ENCODE results near the gene FIGN.

The FIGN gene

DNA sequence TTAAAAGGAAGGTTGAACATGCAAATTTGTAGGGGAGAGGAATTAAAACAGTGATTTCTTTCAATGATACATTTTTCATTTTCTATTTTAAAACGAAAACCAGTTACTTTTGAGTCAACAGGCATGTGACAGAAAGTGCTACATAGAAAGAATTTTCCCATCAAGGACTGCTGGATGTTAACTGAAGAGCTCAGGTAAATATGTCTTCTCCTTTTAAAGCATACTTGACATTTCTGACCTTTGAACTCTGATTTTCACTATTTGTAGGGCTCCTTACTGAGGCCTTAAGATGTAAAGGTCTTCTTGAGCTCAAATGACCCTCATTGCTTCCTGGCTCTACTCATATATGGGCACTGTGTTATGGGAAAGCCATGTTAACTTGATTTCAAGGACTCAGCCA lies 32.4 kb downstream of the FIGN start:
- no peak for DNase-seq

DNA sequence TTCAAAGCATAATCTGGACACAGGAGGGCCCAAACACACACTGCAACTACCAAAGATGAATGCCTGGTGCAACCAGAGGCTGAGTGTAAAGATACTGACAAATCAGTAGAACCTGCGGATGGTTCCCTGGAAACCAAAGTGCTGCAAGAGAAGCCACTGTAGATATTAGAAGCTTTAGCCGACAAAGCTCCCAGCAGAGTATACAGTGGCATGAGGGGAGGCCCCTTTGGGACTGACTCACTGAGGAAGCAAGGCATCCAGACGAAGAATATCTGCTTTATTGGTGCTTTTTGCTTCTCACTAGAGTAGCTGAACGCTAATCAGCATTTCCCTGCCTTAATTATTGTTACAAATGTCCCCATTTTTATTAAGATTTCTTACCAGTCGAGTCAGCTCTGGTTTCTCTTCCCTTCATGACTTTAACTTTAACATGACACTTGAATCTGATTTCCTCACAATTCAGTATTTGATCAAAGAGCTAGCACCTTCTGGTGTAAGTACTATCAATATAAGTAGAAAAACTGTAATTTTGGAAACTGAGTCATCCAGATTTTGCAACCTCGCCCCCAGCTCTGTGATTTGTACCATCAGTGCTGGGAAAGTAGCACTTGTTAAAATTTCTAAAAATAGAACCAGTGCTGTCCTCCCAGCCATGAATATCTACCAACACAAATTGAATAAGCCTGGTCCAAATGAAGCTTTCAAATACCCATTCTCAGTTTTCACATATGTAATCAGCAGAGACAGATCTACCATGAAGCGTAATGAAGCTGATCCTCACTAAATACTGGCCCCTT lies 34.2 kb downstream of the FIGN start:
- no peak for DNase-seq

DNA sequence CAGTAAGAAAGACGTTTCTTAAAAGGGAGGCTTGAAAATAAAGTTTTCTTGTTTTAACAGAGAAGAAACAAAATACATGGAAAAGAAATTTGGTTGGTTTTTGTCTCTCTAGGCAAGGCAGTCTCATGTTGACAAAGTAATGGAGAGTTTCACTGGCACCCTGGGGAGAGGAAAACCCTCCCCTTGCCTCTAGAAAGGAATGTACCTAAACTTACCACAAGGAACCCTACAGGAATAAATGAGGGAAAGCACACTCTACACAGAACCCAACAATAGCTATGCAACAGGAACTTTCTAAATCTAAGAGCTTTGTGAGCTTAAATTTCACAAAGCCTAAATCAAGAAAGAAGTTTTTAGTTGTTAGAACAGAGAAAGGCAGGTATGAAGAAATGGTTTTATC lies 37.0 kb downstream of the FIGN start:
- no peak for DNase-seq

DNA sequence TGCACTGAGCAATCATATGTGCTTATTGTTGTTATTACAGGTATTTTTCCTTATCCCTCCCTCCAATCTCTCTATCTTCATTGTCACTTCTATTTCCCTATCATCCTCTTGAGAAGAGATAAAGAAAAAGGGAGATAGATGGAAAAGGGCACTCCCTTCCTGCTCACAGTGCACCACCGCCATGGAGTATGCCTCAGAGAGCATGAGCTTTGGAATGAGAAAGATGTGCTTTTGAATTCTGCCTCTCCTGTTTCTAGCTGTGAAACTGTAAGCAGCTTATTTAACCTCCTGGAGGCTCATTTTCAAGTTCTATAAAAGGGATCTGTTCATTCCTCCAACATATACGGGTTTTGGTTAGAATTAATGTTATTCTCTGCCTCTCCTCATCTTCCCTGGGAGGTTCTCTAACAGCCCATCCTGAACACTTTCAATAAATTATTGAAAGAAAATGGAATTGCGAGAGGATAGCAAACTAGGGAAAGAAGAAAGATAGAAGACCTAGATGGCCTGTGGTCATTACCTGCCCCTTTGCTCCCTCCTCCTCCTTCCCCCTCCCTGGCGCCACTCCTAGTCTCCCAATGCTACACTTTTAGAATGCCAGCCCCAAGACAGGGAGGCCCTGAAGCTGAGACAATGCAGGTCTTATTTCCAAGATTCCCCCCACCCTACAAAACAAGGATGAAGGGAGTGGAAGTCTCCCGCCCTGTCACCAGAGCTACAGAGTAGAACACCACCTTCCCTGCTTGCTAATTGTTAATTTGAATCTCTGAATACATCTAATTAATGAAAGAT lies 37.8 kb downstream of the FIGN start:
- no peak for DNase-seq

DNA sequence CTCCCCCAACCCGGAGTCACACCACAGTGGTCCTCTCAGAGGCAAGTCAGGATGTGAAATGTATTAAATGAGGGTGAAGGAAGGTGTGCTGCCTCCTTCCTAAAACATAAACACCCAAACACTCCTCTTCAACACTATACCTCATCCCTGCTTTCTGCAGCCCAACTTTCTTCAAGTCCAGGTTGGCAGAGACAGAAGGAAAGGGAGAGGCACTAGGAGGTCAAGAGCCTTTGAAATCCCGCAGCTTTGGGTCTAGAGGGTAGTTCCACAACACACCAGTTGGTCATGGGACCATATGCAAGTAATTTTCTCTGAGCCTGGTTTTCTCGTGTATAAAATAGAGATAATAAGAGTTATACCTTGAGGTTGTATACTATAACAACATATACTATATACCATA lies 38.4 kb downstream of the FIGN start:
- DNase-seq, result no peak

DNA sequence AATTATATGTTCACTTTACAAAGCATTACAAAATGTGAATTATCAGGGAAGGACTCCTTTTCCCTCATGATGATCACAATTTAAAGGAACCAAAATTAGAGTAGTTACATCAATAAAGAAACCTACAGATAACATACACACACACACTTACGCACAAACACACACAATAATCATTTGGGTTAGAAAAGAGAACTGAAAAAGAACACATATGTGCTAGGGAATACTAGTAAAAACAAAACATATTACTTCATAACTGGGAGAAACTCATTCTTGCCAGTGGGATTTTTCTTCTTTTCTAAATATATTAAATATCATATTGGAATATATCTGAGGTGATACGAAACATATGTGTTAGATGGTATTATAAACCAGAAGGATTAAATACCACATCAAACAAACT lies 42.3 kb downstream of the FIGN start:
- no peak for DNase-seq

DNA sequence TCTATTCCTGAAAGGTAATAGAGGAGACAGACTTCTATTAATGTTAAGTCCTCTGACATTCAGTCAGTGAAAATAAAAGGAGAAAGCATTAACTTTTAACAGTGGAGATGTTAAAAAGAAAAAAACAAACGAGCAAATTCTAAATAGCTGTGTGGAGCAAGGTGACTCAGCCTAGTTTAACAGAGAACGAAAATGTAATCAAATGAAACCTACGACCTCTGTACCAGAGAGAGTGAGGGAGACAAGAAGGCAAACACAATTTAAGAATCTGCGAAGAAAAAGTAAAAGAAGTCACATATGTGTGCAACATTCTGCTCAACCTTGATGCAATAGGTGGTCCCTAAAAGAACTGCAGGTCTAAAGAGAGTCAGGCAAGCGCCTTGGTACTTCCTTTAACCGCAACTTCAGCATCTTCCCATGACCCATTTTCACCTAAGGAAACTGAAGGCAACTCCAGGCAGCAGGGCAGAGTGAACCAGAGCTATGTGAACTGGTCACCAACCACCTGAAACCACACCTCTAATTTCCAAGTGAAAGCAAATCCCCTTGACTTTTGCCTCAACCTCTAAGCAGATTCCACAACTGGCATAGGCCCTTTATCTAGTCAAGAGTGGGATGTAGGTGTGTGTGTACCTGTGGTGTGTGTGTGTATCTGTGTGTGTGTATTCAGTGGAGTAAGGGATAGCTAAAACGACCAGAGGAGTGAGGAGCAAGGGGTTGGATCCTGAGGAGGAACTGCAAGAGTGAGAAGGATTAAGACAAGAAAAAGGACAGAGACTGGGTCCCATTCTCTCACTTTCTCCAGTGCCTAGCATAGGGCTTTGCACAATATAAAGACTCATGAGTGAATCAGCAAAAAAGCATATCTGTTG lies 43.0 kb downstream of the FIGN start:
- DNase-seq, result no peak

DNA sequence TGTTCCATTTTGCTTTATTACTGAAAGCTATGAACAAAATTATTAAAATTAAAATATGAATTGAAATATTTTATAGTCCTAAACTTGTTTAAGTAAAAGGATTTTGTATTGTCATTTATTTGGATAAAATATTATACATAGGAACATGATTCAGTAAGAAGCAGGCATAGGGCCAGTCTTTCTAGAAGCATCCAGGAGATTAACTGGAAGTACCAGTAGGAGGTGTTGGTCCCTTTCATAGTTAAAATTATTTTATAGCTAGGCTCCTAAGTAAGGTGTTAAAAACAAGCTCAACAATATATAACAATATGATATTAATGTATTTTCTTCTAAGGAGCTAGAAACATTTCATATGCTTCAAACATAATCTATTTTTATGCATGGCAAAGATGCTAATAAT lies 43.7 kb downstream of the FIGN start:
- no peak for DNase-seq

DNA sequence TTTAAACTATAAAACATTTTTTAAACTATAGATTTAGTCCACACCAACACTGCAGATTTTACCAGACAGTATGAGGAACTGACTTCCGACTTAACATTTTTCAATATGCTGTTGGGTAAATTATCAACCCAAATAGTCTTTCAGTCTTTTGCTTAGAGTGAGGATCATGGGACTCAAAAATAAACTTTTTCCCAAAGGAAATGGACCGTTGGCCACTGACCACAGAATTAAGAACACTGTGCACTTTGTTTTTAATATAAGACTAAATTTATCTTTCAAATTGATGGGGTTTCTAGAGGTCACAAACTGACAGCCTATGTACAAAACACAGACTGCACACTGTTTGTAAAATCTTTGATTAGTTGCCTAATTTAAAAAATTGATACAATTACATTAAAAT lies 44.9 kb downstream of the FIGN start:
- no peak for DNase-seq

DNA sequence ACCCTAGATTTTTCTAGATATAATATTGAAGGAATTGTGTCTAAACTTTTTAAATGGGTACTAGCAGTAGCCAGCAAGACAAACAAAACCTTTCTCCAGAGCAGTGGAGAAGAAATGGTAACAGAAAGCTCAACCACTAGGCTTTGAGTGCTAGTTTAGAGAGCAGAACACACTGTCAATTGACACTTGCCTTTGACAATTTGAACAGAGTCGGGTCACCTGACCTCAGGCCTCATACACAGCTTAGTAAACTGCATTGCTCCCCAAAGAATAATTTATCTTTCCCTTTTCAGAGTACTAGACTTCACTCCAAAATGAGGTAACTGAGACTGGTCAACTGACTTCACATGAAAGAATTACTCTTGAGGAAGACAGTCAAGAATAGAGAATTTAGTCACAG lies 48.6 kb downstream of the FIGN start:
- no peak for DNase-seq

DNA sequence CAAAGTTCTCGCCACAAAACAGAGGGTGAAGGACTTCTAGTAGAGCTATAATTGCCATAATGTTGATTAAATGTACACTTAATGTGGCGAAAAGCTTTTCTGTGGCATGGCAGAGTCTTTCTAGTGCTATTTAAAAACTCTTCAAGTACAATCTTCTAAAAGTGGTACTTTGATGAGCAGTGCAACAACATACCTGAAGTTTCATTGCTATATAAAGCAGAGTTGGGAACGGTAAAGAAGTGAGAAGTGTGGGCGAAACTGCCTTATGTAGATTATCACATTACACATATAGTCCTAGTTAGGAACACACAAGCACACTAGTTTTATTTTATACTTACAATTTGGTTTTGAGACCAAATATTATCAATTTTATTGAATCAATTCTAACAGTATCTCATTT lies 49.5 kb downstream of the FIGN start:
- DNase-seq, result no peak

DNA sequence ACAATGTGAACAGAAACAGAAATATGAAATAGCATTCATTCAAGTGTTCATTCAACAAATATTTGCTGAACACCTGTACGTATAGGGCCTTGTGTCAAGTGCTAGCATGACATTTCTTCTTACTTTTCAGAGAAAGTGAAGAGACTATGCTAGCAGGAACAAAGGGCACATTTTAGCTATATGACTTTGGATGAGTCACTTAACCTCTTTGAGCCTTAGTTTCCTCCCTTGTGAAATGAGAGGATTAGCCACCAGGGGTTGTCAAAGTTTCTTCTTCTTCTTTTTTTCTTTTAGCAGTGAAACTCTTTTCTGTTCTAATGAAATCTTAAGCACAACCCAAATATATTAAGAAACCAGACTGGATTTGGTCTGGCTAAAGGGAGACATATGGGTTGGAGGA lies 53.1 kb downstream of the FIGN start:
- no peak for DNase-seq

DNA sequence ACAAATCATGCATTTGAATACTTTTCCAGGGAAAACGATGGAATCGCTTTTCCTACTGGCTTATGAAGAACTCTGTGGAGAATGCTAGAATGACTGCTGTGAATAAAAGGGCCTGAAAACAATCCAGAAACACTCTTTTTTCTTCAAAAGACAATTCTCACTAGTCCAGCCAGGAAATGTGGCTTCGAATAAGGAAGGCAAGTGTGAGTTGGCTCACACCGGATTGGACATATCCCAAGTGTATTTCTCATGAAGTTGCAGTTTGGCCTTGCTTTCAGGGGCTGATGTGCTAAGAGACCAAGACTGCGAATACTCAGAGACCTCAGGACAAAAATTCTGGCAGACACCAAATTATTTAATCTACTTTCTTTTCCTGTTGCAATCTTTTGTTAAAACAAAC lies 54.1 kb downstream of the FIGN start:
- DNase-seq, result no peak

DNA sequence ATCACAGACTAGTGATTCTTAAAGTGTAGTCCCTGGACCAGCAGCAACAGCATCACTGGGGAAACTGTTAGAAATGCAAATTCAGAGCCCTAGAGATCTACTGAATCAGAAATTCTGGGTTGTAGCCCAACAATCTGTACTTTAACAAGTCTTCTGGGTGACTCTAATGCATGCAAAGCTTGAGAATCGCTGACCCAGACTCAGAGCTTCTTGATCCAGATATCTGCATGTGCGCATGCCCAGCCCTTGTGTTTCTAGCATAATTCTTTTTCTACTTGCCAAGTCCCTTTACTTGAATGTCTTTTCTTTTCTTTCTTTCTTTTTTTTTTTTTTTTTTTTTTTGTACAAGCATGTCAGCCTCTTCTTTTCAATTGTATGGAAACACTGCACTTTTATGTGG lies 60.4 kb downstream of the FIGN start:
- DNase-seq, result no peak

DNA sequence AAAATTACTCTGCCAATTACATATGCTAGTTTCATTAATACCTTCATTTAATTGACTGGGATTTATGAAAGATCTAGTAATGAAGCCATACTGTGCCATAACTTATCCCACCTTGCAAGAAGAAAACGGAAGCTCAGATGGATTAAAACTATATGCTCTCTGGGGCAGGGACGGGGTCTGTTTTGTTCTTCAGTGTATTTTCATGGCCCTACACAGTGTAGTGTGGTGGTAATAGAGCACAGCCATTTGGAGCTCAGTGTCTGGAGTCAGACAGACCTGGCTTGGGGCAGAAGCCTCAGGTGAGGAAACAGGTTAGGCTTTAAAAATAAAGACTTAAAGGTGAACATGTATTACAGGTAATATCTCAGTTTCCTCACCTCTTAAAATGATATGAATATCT lies 62.3 kb downstream of the FIGN start:
- DNase-seq, result no peak

DNA sequence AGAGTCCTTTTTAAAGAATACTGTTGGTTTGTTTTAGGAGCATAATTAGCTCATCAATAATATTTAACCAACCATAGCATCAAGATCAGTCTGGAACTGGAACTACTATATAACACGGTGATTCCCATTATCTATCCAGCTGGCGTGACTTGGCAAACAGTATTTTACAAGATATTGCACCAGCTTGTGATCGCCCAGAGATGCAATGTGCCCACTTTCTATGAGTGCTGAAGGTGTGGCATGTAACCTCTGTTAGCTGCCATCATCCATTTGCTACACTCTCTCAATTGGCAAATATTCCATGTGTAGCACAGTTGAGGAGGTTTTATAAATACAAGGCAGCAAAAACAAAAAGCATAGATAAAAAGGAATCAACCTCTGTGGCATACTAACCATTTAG lies 64.9 kb downstream of the FIGN start:
- DNase-seq, result no peak

DNA sequence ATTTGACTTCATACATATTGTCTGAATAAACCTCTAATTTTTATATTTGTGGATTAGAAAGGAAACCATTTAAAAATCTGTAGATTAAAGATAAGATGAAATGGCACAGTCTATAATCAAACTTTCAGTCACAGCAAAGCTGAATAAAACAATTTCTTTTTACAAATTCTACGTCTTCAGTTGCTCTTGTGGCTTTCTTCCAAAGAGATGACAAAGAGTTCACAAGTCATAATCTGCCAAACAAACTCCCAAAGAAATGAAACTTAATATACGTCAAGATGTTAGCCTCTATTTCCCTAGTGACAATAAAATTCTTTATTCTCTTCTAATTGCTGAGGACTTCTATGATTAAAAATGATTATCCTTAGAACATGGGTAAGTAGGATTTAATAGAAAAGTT lies 66.3 kb downstream of the FIGN start:
- no peak for DNase-seq

DNA sequence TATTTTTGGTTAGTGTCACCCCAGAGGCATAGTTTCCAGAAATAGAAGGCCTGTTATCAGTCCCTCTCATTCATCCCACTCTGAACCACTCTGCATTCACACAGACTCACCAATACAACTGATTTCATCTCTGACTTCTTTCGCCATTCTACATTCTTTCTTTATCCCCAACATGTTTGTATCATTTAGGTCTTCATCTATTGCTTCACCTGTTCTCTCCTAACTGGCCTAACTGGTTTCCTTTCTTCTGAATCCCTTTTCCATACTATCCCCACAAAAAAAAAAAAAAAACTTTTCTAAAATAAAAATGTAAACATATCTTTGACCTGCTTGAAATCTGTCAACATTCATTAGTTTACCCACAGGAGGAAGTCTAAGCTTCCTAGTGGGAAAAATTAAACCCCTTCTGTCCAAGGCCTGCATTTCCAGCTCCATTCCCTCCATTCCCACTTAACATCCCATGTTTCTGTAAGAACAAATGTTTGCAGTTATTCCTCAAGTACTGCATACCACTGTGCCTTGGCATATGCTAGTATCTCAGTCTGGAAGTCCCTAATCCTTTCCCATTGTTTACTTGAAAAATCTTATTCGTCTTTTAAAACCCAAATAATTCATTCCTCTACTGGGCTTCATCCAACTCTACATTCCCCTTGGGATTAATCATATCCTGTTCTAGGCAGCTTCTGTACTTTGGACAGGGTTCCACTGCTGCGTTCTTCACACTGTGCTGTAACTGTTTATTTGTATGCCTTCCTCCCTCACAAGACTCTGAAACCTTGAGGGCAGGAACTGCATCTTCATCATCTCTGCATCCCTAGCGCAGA lies 68.5 kb downstream of the FIGN start:
- DNase-seq, result no peak

DNA sequence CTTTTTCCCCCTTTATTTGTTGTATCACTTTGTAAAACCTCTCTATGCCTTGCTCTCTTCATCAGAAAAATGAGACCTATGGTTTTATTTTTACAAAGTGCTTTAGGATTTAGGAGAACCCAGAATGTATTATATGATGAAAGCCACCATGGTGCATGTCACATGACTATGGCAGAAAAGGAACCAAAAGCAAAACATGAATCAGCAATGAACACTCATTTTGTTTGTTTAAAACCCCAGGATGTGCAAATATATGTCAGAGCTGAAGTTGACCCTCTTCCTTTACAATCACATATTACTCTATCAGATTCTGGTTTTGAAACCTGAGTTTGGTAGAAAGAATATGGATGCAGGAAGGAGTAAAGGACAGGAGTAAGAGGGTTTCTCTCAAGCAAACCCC lies 70.0 kb downstream of the FIGN start:
- no peak for DNase-seq

DNA sequence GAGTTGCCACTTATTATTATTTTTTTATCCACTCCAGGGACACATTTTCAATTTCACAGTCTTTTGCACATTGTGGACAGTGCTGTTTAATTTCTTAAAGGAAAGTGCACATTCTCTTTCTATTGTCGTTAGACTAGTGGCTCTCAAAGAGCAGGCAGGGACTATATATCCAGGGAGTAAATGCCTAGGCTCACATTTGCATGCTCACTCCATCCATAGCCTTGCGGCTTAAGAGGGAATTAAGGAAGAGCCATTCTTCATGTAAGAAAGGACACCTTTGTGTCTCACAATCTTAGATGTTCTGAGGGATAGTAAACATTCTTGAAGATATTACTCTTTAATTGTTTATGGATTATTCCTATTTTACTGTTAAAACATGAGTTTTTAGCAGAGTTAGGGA lies 70.8 kb downstream of the FIGN start:
- DNase-seq, result no peak

DNA sequence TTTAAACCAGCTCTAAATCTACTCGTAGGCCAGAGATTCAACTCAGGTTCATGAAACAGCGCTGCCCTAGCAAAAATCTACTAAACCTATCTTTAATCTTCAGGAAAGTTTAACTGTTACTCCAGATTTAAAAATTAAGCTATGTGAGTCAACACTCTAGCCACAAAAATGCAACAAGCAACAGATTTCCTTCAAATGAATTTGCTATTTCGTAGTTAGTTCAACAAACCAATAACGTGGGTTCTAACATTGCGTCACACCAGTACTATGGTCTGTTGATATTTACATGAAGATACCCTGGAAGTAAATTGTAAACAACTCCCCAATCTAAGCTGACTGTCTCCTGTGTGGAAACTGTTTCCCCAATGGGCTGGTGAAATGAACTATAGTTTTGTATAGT lies 71.2 kb downstream of the FIGN start:
- DNase-seq, result no peak

DNA sequence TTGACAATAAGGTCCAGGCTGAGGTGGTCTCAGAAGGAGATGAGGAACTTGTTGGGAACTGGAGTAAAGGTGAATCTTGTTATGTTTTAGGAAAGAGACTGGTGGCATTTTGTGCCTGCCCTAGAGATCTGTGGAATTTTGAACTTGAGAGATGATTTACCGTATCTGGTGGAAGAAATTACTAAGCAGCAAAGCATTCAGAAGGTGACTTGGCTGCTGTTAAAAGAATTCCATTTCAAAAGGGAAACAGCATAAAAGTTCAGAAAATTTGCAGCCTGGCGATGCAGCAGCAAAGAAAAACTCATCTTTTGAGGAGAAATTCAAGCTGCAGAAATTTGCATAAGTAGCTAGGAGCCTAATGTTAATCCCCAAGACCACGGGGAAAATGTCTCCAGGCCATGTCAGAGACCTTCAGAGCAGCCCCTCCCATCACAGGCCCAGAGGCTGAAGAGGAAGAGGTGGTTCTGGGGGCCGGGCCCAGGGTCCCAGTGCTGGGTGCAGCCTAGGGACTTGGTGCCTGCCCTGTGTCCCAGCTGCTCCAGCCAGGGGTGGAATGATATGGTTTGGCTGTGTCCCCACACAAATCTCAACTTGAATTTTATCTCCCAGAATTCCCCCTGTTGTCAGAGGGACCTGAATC lies 73.5 kb downstream of the FIGN start:
- no peak for DNase-seq

Measured in CD4-positive, alpha-beta T cell treated with Interleukin-15 for 1 hour (primary cell).